PFSK-1 (cell line): Measurements from ENCODE around the gene IGF2BP1.

Experiments
- FOXP2 ChIP-seq: optimal IDR thresholded peaks from 2 replicates; pipeline ENCODE3; 2011; ENCODE audit warnings: borderline replicate concordance, control low read depth, inconsistent platforms; ENCODE audit not compliant: insufficient read depth; ENCODE audit errors: extremely low read length, extremely low read depth
- POLR2AphosphoS5 ChIP-seq: IDR thresholded peaks from 2 replicates; pipeline ENCODE4 v1.6.1; 2012; ENCODE audit warnings: low read depth, mild to moderate bottlenecking, control low read depth, low read length, moderate library complexity
- SIN3A ChIP-seq: IDR thresholded peaks from 2 replicates; pipeline ENCODE4 v1.6.1; 2012; ENCODE audit warnings: mild to moderate bottlenecking, low read length, moderate library complexity, borderline replicate concordance; ENCODE audit not compliant: insufficient read depth
- TAF1 ChIP-seq: IDR thresholded peaks from 2 replicates; pipeline ENCODE4 v1.6.1; 2012; ENCODE audit warnings: low read length, control low read depth, borderline replicate concordance; ENCODE audit not compliant: insufficient read depth
- TF ChIP-seq, protein P1 (sequence below), 2 experiments: IDR thresholded peaks; 2 replicates each; pipeline versions ENCODE4 v1.6.1 to v1.8.0; 2011 to 2012; ENCODE audit warnings: low read depth in 2 of 2, low read length in 2 of 2, control low read depth in 1 of 2, inconsistent platforms in 1 of 2, mild to moderate bottlenecking in 1 of 2, moderate library complexity in 1 of 2; ENCODE audit not compliant: insufficient read depth in 1 of 2

Gene IGF2BP1

DNA sequence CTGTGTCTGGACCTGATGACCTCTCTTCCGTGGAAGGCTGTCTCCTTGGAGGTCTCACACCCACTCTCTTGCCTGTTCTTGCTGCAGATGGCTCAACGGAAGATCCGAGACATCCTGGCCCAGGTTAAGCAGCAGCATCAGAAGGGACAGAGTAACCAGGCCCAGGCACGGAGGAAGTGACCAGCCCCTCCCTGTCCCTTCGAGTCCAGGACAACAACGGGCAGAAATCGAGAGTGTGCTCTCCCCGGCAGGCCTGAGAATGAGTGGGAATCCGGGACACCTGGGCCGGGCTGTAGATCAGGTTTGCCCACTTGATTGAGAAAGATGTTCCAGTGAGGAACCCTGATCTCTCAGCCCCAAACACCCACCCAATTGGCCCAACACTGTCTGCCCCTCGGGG lies 52.1 kb downstream of the IGF2BP1 start:
- no peak for TF ChIP-seq SIN3A
- TF ChIP-seq, protein P1, sequence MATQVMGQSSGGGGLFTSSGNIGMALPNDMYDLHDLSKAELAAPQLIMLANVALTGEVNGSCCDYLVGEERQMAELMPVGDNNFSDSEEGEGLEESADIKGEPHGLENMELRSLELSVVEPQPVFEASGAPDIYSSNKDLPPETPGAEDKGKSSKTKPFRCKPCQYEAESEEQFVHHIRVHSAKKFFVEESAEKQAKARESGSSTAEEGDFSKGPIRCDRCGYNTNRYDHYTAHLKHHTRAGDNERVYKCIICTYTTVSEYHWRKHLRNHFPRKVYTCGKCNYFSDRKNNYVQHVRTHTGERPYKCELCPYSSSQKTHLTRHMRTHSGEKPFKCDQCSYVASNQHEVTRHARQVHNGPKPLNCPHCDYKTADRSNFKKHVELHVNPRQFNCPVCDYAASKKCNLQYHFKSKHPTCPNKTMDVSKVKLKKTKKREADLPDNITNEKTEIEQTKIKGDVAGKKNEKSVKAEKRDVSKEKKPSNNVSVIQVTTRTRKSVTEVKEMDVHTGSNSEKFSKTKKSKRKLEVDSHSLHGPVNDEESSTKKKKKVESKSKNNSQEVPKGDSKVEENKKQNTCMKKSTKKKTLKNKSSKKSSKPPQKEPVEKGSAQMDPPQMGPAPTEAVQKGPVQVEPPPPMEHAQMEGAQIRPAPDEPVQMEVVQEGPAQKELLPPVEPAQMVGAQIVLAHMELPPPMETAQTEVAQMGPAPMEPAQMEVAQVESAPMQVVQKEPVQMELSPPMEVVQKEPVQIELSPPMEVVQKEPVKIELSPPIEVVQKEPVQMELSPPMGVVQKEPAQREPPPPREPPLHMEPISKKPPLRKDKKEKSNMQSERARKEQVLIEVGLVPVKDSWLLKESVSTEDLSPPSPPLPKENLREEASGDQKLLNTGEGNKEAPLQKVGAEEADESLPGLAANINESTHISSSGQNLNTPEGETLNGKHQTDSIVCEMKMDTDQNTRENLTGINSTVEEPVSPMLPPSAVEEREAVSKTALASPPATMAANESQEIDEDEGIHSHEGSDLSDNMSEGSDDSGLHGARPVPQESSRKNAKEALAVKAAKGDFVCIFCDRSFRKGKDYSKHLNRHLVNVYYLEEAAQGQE (IDR thresholded peaks at IDR 0.05; ENCODE audit: insufficient read depth in 1 of 2, low read depth in 2 of 2, low read length in 2 of 2) = no peak
- TF ChIP-seq POLR2AphosphoS5 = no peak
- TF ChIP-seq TAF1 = no peak
- no peak for TF ChIP-seq FOXP2

DNA sequence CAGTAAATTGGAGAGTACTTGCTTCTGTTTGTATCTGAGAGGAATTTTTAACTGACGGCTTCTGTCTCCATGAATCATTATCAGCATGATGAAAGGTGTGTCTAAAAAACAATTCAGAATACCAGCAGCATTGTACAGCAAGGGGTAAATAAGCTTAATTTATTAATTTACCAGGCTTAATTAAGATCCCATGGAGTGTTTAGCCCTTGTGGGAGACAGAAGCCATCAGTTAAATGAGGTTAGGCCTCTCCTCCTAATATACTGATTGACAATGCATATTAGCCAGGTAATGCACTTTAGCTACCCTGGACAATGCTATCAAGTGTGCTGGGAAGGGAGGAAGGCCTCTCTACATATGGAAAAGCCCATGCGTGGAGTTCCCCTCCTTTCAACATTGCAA lies 53.4 kb downstream of the IGF2BP1 start:
- no peak for TF ChIP-seq FOXP2
- no peak for TF ChIP-seq SIN3A
- TF ChIP-seq, protein P1 (IDR thresholded peaks at IDR 0.05; ENCODE audit: insufficient read depth in 1 of 2, low read depth in 2 of 2, low read length in 2 of 2) = no peak
- TF ChIP-seq POLR2AphosphoS5 = no peak

DNA sequence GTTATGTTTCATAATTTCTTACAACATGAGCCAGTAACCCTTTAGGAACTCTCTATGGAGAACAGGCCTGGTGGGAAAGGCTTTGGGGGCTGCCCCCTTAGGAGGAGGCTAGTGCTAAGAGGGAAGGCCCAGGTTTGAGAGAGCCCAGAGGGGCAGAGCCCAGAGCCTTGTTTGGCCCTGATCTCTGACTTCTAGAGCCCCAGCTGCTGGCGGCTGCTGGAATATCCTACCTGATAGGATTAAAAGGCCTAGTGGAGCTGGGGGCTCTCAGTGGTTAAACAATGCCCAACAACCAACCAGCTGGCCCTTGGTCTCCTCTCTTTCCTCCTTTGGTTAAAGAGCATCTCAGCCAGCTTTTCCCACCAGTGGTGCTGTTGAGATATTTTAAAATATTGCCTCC lies 54.1 kb downstream of the IGF2BP1 start:
- TF ChIP-seq SIN3A = no peak
- TF ChIP-seq POLR2AphosphoS5 = no peak
- TF ChIP-seq, protein P1 (IDR thresholded peaks at IDR 0.05; ENCODE audit: insufficient read depth in 1 of 2, low read depth in 2 of 2, low read length in 2 of 2) = no peak
- TF ChIP-seq TAF1 = no peak
- no peak for TF ChIP-seq FOXP2

DNA sequence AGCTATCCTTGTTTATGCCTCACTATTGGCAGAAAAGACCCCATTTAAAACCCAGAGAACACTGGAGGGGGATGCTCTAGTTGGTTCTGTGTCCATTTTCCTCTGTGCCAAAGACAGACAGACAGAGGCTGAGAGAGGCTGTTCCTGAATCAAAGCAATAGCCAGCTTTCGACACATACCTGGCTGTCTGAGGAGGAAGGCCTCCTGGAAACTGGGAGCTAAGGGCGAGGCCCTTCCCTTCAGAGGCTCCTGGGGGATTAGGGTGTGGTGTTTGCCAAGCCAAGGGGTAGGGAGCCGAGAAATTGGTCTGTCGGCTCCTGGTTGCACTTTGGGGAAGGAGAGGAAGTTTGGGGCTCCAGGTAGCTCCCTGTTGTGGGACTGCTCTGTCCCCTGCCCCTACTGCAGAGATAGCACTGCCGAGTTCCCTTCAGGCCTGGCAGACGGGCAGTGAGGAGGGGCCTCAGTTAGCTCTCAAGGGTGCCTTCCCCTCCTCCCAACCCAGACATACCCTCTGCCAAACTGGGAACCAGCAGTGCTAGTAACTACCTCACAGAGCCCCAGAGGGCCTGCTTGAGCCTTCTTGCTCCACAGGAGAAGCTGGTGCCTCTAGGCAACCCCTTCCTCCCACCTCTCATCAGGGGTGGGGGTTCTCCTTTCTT lies 56.1 kb downstream of the IGF2BP1 start:
- TF ChIP-seq TAF1 = no peak
- TF ChIP-seq, protein P1 (IDR thresholded peaks at IDR 0.05; ENCODE audit: insufficient read depth in 1 of 2, low read depth in 2 of 2, low read length in 2 of 2) = no peak
- no peak for TF ChIP-seq SIN3A
- no peak for TF ChIP-seq POLR2AphosphoS5
- TF ChIP-seq FOXP2 = no peak

DNA sequence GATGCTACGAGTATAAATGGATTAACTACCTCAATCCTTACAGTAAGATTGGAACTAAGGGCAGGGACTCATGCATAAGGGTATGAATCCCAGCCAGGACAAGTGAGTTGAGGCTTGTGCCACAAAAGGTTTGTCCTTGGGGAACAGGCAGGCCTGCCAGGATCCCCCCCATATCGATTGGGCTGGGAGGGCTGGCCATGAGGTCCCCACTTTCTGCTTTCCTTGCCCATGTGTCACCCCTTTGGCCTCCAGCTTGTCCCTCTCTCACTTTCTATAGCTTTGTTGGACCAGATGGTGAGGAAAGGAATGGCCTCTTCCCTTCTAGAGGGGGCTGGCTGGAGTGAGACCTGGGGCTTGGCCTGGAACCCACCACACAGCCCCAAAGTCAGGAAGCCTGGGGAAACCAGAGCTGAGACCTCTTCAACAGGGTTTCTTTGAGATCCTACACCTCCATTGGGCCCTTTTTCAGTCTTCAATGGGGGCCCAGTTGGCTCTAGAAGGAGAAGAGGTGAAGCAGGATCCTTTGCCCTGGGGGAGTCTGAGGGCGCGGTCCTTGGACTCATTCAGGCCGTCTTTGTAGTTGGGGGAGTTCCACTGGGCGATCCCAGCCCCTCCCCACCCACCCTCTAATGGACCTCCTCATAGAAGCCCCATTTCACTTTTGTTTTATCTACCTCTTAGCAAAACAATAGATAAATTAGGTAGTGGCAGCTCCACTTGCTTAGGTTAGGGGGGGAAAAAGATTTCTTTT lies 57.3 kb downstream of the IGF2BP1 start:
- TF ChIP-seq SIN3A (no peak), FOXP2 (no peak), TAF1 (no peak), POLR2AphosphoS5 (no peak)
- TF ChIP-seq, protein P1 (IDR thresholded peaks at IDR 0.05; ENCODE audit: insufficient read depth in 1 of 2, low read depth in 2 of 2, low read length in 2 of 2) = no peak
